ENCODE measurements around the gene PRAMEF2.
"Not testable (repeated sequence)": the region's sequence is repeated elsewhere in the genome, so short reads cannot be mapped to it uniquely, and the experiment has no call there.

GRCh38 chr1:12899186-12899585 lies 42.3 kb downstream of the PRAMEF2 start:
- TF ChIP-seq POLR2A, CTCF (IDR thresholded peaks at IDR 0.05): not testable (repeated sequence)

All from lower leg skin (tissue), 3 donors.